ENCODE results near the gene CNTNAP5. TPM values are rescaled to one million over a fixed set of nuclear protein-coding genes. Genes with fewer than 3 reads are reported as not detected.

The CNTNAP5 gene
- under 1 TPM in 1 of 10 donors, not detected in 9; 0.04 TPM for total RNA-seq
- not detected for polyA plus RNA-seq
- long read RNA-seq, donor 1, partial matches to known transcripts = 0 of 1 reads
- long read RNA-seq, donor 1, other reads (novel, unspliced or antisense) = 1 of 1 reads
- long read RNA-seq, donor 2 = 0 reads
- long read RNA-seq, donor 3 = 0 reads

DNA sequence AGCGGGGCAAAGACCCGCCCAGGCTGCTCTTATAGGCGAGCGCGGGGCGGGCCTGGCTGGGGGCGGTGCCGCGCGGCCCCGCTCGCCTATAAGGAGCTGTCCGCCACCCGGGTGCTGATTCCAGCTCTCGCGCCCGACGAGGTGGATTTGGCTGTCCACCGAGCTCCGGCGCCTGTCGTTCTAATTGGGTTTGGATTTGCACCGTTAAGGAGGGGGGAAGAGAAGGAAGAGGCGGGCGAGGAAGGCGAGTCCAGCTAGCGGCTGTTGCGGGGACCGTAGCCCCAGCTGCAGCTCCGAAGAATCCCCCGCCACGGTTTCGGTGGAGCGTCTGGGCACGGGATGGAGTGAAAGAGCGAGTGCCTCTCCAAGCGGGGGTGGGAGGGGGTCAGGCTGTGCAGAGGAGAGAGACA is at the start of gene CNTNAP5:
Gene CNTNAP5, plus strand, starts transcription at position 117 of the 410 bp plus-strand sequence. CDS start 364 bp downstream, outside the sequence.
- ATAC-seq = peak; percentile 51 to 86 (median 68)
- no peaks in the 10 kb centered on the region for H3K36me3 ChIP-seq
- H3K9me3 ChIP-seq = no peaks in the 10 kb centered on the region
- no peak within 1 kb of the TSS for H3K27ac ChIP-seq
- 1 to 2% methylated on average over 37 of the region's 37 CpGs for WGBS, 2 donors
- H3K4me3 ChIP-seq = peak within 1 kb of the TSS in 1 of 10 donors; percentile 15
- peak; percentile 34 to 39 for DNase-seq
- intact Hi-C loops (cut with DNase I) = loop anchor here in 8 of 10 donors (5.0 to 10.0 kb wide), 3 partner anchors 780 to 787 kb away; no protein-coding TSS in a partner anchor
- TF ChIP-seq, protein P1, sequence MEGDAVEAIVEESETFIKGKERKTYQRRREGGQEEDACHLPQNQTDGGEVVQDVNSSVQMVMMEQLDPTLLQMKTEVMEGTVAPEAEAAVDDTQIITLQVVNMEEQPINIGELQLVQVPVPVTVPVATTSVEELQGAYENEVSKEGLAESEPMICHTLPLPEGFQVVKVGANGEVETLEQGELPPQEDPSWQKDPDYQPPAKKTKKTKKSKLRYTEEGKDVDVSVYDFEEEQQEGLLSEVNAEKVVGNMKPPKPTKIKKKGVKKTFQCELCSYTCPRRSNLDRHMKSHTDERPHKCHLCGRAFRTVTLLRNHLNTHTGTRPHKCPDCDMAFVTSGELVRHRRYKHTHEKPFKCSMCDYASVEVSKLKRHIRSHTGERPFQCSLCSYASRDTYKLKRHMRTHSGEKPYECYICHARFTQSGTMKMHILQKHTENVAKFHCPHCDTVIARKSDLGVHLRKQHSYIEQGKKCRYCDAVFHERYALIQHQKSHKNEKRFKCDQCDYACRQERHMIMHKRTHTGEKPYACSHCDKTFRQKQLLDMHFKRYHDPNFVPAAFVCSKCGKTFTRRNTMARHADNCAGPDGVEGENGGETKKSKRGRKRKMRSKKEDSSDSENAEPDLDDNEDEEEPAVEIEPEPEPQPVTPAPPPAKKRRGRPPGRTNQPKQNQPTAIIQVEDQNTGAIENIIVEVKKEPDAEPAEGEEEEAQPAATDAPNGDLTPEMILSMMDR (IDR thresholded peaks at IDR 0.05) = no peak
- peaks cover 9 to 61% (median 46%) of the 10 kb centered on the region in 7 donors for H3K27me3 ChIP-seq
- H3K4me1 ChIP-seq = peaks cover 0 to 10% (median 0%) of the 10 kb centered on the region in 9 donors

DNA sequence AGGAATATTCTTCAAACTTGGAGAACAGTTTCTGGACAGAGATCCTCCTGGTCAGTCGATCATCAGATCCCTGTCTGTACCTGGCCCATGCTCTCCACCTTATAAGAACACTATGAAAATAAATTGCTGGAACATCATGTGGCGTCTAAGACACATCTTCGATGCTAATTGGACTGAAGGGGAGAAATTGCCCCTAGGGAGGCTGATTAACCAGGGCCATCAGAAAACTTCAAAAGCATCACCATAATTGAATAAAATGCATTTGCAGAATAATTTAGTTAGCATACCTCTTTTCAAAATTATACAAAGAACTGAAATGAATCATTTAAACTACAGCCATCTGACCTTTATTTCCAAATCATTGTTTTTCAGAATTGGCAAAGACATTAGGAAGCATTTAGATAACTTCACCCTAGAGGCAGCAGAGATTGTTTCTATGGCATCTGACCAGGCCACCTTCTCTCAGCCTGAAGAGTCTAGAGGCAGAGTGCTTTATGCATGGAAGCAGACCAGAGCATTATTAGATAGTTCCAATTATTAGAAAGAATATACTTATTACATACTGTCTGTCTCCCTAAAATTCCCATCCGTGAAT is 48.9 kb upstream of the CNTNAP5 start:
- Histone ChIP-seq H3K36me3 (no peaks in the 10 kb centered on the region), H3K9me3 (peaks cover 0 to 10% (median 0%) of the 10 kb centered on the region in 11 donors), H3K27me3 (no peaks in the 10 kb centered on the region), H3K4me3 (no peak overlapping the region), H3K4me1 (no peaks in the 10 kb centered on the region), H3K27ac (no peak overlapping the region)
- WGBS, 2 donors = 82 to 84% methylated on average over 4 of the region's 4 CpGs
- ATAC-seq (no peak), DNase-seq (no peak)
- TF ChIP-seq, protein P1 (IDR thresholded peaks at IDR 0.05) = no peak
- intact Hi-C loops (cut with DNase I) = no loop called here

DNA sequence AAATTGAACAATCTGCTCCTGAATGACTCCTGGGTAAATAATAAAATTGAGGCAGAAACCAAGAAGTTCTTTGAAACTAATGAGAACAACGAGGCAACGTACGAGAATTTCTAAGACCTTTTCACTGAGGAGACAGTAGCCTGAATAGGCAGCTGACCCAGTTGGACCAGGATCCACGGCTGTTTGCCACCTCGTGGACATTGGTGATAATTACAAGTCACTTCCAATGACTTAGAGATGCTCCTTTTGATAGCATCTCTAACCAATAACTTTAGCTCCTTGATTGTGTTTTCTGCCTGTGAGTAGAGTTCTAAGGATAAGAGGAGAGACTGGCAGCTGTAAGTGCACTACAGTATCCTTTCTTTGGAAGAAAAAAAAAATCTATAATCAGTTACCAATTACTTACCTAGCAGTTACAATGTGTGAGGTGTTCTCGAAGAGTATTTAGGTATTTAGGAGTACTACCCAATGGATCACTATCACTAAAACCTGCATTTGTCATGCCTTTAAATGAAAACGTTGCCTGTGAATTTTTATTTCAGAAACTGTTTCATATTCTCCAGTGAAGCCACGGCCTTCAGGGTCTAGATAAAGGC is 31.3 kb upstream of the CNTNAP5 start:
- Histone ChIP-seq H3K27ac (no peak overlapping the region), H3K4me3 (no peak overlapping the region), H3K36me3 (no peaks in the 10 kb centered on the region), H3K9me3 (peaks cover 0 to 10% (median 2%) of the 10 kb centered on the region in 11 donors), H3K27me3 (no peaks in the 10 kb centered on the region), H3K4me1 (no peaks in the 10 kb centered on the region)
- DNase-seq (no peak), ATAC-seq (no peak)
- TF ChIP-seq, protein P1 (IDR thresholded peaks at IDR 0.05) = peak in 8 of 9 donors; percentile 14 to 57 (median 41)
- intact Hi-C loops (cut with DNase I) = no loop called here
- 36 to 37% methylated on average over 8 of the region's 8 CpGs for WGBS, 2 donors

DNA sequence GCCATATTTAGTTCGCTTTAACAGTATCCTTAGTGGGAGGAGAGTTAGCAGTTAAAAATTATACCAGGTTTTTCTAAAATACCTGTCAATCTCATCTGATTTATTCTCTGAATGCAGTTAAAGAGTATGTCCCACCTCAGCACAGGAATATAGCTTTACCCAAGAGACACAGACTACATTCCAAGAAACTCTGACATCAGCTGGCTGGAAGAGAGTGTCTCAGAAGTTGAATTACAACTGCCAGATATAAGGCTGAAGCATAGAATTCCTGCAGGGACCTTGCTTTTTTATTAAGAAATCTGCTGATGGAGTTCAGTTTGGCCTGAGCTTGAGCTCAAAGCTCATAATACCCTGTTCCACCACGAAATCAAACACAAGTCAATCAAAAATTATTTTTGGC is 25.4 kb upstream of the CNTNAP5 start:
- 60 to 67% methylated on average over 2 of the region's 2 CpGs for WGBS, 2 donors
- Histone ChIP-seq H3K9me3 (peaks cover 0 to 4% (median 0%) of the 10 kb centered on the region in 11 donors), H3K4me1 (no peaks in the 10 kb centered on the region), H3K36me3 (no peaks in the 10 kb centered on the region), H3K27ac (no peak overlapping the region), H3K27me3 (no peaks in the 10 kb centered on the region), H3K4me3 (no peak overlapping the region)
- TF ChIP-seq, protein P1 (IDR thresholded peaks at IDR 0.05) = no peak
- intact Hi-C loops (cut with DNase I) = no loop called here
- no peak for DNase-seq
- ATAC-seq = no peak

Measured in heart right ventricle (tissue), 16 donors.